Measurements from ENCODE around the gene NOC2L. TPM values are rescaled to one million over a fixed set of nuclear protein-coding genes. Genes with fewer than 3 reads are reported as not detected.

NOC2L gene
- total RNA-seq, 2 donors from 2014 or later, result 29.5 to 38.8 TPM

DNA sequence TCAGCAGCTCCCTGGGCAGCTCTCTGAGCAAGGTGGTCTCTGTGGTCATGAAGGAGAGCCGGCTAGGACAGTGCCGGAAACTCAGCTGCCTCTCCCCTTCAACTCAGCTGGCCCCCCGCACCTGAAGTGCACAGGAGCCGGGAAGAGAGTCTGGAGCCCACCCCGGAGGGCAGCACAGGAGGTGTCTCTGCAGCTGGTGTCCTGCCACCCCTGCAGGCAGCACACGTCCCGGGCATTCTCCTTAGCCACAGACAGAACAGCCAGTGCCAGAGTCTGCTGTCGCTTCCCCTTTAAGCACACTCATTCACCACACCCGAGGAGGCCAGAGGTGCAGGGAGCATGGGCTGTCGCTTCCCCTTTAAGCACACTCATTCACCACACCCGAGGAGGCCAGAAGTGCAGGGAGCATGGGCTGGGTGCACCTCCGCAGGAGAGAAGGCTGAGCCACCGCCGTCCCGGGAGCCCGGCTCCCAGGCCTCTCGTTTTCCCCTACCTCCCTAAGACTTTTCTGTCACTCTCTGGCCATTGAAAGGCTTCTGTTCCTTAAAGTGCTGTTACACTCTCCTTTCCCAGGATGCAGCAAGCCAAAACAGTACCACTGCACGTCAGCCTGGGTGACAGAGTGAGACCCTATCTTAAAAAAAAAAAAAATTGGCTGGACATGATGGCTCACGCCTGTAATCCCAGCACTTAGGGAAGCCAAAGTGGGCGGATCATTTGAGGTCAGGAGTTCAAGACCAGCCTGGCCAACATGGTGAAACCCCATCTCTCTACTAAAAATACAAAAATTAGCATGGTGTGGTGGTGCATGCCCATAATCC lies 52.2 kb downstream of the NOC2L start:
- Histone ChIP-seq H3K4me1 (peaks cover 0 to 32% of the 10 kb centered on the region in 2 donors), H3K36me3 (no peaks in the 10 kb centered on the region), H3K9me3 (no peaks in the 10 kb centered on the region), H3K27me3 (no peaks in the 10 kb centered on the region), H3K27ac (no peak overlapping the region), H3K4me3 (no peak overlapping the region)
- TF ChIP-seq, protein P1, sequence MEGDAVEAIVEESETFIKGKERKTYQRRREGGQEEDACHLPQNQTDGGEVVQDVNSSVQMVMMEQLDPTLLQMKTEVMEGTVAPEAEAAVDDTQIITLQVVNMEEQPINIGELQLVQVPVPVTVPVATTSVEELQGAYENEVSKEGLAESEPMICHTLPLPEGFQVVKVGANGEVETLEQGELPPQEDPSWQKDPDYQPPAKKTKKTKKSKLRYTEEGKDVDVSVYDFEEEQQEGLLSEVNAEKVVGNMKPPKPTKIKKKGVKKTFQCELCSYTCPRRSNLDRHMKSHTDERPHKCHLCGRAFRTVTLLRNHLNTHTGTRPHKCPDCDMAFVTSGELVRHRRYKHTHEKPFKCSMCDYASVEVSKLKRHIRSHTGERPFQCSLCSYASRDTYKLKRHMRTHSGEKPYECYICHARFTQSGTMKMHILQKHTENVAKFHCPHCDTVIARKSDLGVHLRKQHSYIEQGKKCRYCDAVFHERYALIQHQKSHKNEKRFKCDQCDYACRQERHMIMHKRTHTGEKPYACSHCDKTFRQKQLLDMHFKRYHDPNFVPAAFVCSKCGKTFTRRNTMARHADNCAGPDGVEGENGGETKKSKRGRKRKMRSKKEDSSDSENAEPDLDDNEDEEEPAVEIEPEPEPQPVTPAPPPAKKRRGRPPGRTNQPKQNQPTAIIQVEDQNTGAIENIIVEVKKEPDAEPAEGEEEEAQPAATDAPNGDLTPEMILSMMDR (IDR thresholded peaks at IDR 0.05), result no peak
- DNase-seq (ENCODE audit: low spot score), result peak; percentile 76

- DNase-seq (ENCODE audit: low spot score), result peak; percentile 62
- Histone ChIP-seq H3K4me3 (no peak overlapping the region), H3K36me3 (no peaks in the 10 kb centered on the region), H3K27ac (peak overlapping the region in 1 of 2 donors; percentile 35), H3K27me3 (no peaks in the 10 kb centered on the region), H3K4me1 (peaks cover 0 to 32% of the 10 kb centered on the region in 2 donors), H3K9me3 (no peaks in the 10 kb centered on the region)
- TF ChIP-seq, protein P1 (IDR thresholded peaks at IDR 0.05), result no peak
These were observed 53.1 kb downstream of the NOC2L start for GRCh38 chr1:905811-906599.

GRCh38 chr1:905071-905749 lies 53.8 kb downstream of the NOC2L start:
- Histone ChIP-seq H3K4me1 (peaks cover 0 to 28% of the 10 kb centered on the region in 2 donors), H3K9me3 (no peaks in the 10 kb centered on the region), H3K36me3 (no peaks in the 10 kb centered on the region), H3K27me3 (no peaks in the 10 kb centered on the region), H3K4me3 (peak overlapping the region; percentile 19 to 50), H3K27ac (peak overlapping the region in 1 of 2 donors; percentile 35)
- DNase-seq (ENCODE audit: low spot score), result peak; percentile 80
- TF ChIP-seq, protein P1 (IDR thresholded peaks at IDR 0.05), result no peak

- Histone ChIP-seq H3K9me3 (no peaks in the 10 kb centered on the region), H3K36me3 (no peaks in the 10 kb centered on the region), H3K27me3 (no peaks in the 10 kb centered on the region), H3K27ac (peak overlapping the region in 1 of 2 donors; percentile 35), H3K4me3 (peak overlapping the region; percentile 19 to 50), H3K4me1 (peaks cover 0 to 22% of the 10 kb centered on the region in 2 donors)
- peak; percentile 81 for DNase-seq (ENCODE audit: low spot score)
- TF ChIP-seq, protein P1 (IDR thresholded peaks at IDR 0.05), result peak; percentile 92 to 96
These were observed 54.6 kb downstream of the NOC2L start for GRCh38 chr1:904310-904950.

GRCh38 chr1:903721-904271 lies 55.3 kb downstream of the NOC2L start:
- DNase-seq (ENCODE audit: low spot score), result peak; percentile 56
- Histone ChIP-seq H3K4me1 (peaks cover 0 to 22% of the 10 kb centered on the region in 2 donors), H3K4me3 (peak overlapping the region in 1 of 2 donors; percentile 19), H3K36me3 (no peaks in the 10 kb centered on the region), H3K9me3 (no peaks in the 10 kb centered on the region), H3K27me3 (no peaks in the 10 kb centered on the region), H3K27ac (no peak overlapping the region)
- TF ChIP-seq, protein P1 (IDR thresholded peaks at IDR 0.05), result no peak

All from right atrium auricular region (tissue), 2 donors.